GM12873 (cell line): Measurements from ENCODE around the gene RNF214.

Experiments
- CTCF ChIP-seq: IDR thresholded peaks from 2 replicates; pipeline ENCODE4 v1.5.1; 2012; ENCODE audit warnings: low read depth, mild to moderate bottlenecking, moderate library complexity, low read length, control low read depth; ENCODE audit not compliant: insufficient read depth; ENCODE audit errors: missing control alignments

RNF214 gene

GRCh38 chr11:117222991-117223740, 9.3 kb upstream of the RNF214 start:
- TF ChIP-seq CTCF: no peak

- TF ChIP-seq CTCF: no peak
Observed at GRCh38 chr11:117223741-117224689, 8.5 kb upstream of the RNF214 start.

GRCh38 chr11:117225553-117226170, 6.8 kb upstream of the RNF214 start:
- TF ChIP-seq CTCF: no peak

GRCh38 chr11:117226388-117227385, 5.8 kb upstream of the RNF214 start:
- TF ChIP-seq CTCF: peak; percentile 81

GRCh38 chr11:117228091-117228490, 4.4 kb upstream of the RNF214 start:
- TF ChIP-seq CTCF: no peak

- no peak for TF ChIP-seq CTCF
Observed at GRCh38 chr11:117229411-117229810, 3.1 kb upstream of the RNF214 start.
